Upper lobe of left lung (tissue), 4 donors: Measurements from ENCODE around the gene C4orf51.

Experiments
- EP300 ChIP-seq, 4 donors: sonication (generic); formaldehyde crosslinking; IDR thresholded peaks; one replicate each; pipeline ENCODE4 v1.5.1; 2017; ENCODE audit warnings: antibody characterized with exemption in 4 of 4, control low read depth in 2 of 4
- POLR2AphosphoS5 ChIP-seq, 2 donors: sonication (generic); formaldehyde crosslinking; IDR thresholded peaks; one replicate each; pipeline ENCODE4 v1.5.1; 2017; ENCODE audit warnings: antibody characterized with exemption in 2 of 2
- TF ChIP-seq, protein P1 (sequence below), 6 experiments: fragments of 450-650 bp in 4 of 6; fragments of 200-600 bp in 2 of 6; sonication (generic) in 2 of 6; IDR thresholded peaks; one replicate each; pipeline ENCODE4 v1.5.1; 2016 to 2019; ENCODE audit warnings: antibody characterized with exemption in 6 of 6

DNA sequence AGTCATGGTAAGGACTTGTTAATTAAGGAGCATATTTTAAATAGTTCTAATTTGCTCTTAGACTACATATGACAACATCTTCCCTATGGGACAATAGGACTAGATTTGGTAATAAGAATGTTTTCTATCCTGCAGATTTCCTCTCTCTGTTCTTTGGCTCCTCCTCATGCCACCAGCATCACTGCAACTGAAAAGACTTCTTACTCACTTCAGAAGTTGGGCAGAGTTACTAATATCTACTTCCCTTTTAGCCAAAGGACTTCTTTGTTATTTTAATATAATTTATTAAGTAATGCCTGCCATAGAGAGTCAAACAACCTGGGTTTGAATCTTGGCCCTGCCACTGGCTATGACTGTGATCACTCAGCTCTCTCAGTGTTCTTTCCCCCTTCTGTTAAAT, 44.3 kb upstream of the C4orf51 start:
- TF ChIP-seq POLR2AphosphoS5 (IDR thresholded peaks at IDR 0.05) (no peak), EP300 (IDR thresholded peaks at IDR 0.05) (no peak)
- TF ChIP-seq, protein P1, sequence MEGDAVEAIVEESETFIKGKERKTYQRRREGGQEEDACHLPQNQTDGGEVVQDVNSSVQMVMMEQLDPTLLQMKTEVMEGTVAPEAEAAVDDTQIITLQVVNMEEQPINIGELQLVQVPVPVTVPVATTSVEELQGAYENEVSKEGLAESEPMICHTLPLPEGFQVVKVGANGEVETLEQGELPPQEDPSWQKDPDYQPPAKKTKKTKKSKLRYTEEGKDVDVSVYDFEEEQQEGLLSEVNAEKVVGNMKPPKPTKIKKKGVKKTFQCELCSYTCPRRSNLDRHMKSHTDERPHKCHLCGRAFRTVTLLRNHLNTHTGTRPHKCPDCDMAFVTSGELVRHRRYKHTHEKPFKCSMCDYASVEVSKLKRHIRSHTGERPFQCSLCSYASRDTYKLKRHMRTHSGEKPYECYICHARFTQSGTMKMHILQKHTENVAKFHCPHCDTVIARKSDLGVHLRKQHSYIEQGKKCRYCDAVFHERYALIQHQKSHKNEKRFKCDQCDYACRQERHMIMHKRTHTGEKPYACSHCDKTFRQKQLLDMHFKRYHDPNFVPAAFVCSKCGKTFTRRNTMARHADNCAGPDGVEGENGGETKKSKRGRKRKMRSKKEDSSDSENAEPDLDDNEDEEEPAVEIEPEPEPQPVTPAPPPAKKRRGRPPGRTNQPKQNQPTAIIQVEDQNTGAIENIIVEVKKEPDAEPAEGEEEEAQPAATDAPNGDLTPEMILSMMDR (IDR thresholded peaks at IDR 0.05) = no peak
